ENCODE measurements around the gene TSC22D1.

TSC22D1 gene

GRCh38 chr13:44542361-44542760 lies 33.8 kb downstream of the TSC22D1 start:
- no peak for TF ChIP-seq CTCF (IDR thresholded peaks at IDR 0.05)

DNA sequence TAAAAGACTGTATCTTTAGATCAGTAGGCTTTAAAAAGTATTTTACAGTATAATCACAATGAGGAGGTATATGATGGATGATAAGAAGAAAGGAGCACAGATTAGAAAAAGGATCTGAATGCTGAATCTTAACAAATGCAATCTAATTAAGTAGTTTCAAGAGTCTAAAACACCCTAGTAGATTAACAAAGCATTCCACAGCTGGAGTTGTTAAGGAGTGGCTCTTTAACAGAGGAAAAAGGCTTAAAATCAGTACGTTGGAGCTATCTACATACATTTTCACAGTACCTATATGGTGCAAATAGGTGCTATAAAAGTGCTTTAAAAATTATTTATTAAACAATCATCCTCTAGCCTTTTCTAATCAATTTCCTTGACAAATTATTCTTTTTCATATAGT lies 34.5 kb downstream of the TSC22D1 start:
- no peak for TF ChIP-seq CTCF (IDR thresholded peaks at IDR 0.05)

DNA sequence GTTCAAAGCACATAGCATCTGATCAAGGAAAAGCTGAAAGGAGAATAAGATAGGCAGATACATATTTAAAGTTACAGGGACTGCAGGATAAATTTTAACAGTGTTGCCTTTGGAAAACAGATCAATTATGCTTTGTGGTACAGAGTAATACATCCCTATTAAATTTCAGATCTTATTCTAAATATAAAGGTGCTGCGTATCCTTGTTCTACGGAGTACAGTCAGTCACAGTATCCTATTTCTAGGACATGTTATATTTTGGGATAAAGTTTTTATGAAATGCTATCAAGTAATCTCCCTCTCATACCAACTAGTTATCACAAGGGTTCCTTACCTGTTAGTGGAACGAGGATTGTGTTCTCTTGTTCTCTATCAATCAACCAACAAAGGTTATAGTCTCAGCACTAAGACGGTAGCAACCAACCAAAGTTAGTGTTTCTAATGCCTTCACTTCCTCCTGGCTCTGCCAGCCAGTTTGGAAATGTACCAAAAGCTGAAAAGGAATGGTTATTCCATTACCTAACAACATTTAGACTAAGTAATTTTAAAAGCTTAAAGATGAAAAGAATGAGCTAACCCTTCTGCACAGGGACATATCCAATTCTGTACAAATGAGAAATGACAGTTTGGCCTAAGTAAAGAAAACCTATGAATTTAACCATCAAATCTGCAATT lies 35.2 kb downstream of the TSC22D1 start:
- TF ChIP-seq CTCF (IDR thresholded peaks at IDR 0.05) = no peak

DNA sequence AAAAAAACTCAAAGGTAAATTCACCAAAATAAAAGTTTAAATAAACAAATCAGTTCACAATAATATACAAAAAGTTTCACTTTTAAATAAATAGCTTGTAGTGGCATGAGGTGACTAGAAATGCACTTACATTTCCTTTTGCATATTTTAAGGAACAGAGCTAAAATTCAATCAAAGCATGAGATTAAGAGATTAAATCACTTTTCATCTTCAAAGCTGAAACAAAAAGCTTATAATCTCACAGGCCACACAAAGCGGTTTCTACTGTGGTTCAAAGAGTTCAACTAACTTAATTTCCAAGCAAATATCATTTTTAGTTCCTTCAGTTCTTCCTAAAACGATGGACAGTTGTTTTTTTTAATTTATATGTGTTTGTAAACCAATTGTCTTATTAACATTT lies 38.9 kb downstream of the TSC22D1 start:
- no peak for TF ChIP-seq CTCF (IDR thresholded peaks at IDR 0.05)

- no peak for TF ChIP-seq CTCF (IDR thresholded peaks at IDR 0.05)
Measured at GRCh38 chr13:44523146-44524015, 52.7 kb downstream of the TSC22D1 start.

- TF ChIP-seq CTCF (IDR thresholded peaks at IDR 0.05) = no peak
Measured at GRCh38 chr13:44519642-44520041, 56.5 kb downstream of the TSC22D1 start.

GRCh38 chr13:44516771-44517170 lies 59.4 kb downstream of the TSC22D1 start:
- TF ChIP-seq CTCF (IDR thresholded peaks at IDR 0.05) = no peak
